ENCODE results near the gene CALD1.

- TF ChIP-seq CTCF (IDR thresholded peaks at IDR 0.05) (no peak), POLR2A (IDR thresholded peaks at IDR 0.05) (no peak)
Measured at GRCh38 chr7:134947831-134948230, 168.4 kb downstream of the CALD1 start.
